SU-DHL-6 (cell line): ENCODE data around the gene CAPN14.

ENCODE experiments used
- H2AFZ ChIP-seq: fragments of 200-600 bp; sonication (generic); 2 replicates; pipeline ENCODE4 v1.6.1; 2014; ENCODE audit warnings: low read depth, mild to moderate bottlenecking, moderate library complexity, mixed read lengths, antibody characterized with exemption, low read length; ENCODE audit not compliant: severe bottlenecking
- H3F3A ChIP-seq: fragments of 200-600 bp; shearing (Covaris generic); 2 replicates; pipeline ENCODE4 v1.6.0; 2016; ENCODE audit warnings: antibody characterized with exemption, mild to moderate bottlenecking; ENCODE audit not compliant: insufficient read depth
- H3K27ac ChIP-seq: fragments of 200-600 bp; sonication (generic); 2 replicates; pipeline ENCODE4 v1.5.1; 2016; ENCODE audit warnings: low read depth, mild to moderate bottlenecking, low read length, moderate library complexity, mixed read lengths
- H3K27me3 ChIP-seq: fragments of 200-600 bp; sonication (generic), shearing (Covaris generic); 2 replicates; pipeline ENCODE4 v1.6.0; 2014; ENCODE audit warnings: mild to moderate bottlenecking, low read length
- H3K36me3 ChIP-seq: fragments of 200-600 bp; sonication (generic); 2 replicates; pipeline ENCODE4 v1.6.1; 2014; ENCODE audit warnings: mild to moderate bottlenecking, low read length, mixed read lengths
- H3K4me2 ChIP-seq: fragments of 300-600, 200-600 bp; shearing (Covaris generic), sonication (generic); 2 replicates; pipeline ENCODE4 v1.6.0; 2014; ENCODE audit warnings: low read length, low read depth, mild to moderate bottlenecking; ENCODE audit not compliant: poor library complexity, severe bottlenecking
- H3K4me3 ChIP-seq: fragments of 200-600 bp; sonication (generic); 2 replicates; pipeline ENCODE4 v1.5.1; 2014; ENCODE audit warnings: antibody characterized with exemption, low read length, mild to moderate bottlenecking, mixed read lengths; ENCODE audit not compliant: insufficient read depth, poor library complexity, severe bottlenecking
- H3K79me2 ChIP-seq: fragments of 200-600 bp; sonication (generic); 2 replicates; pipeline ENCODE4 v1.6.1; 2014; ENCODE audit warnings: mild to moderate bottlenecking, low read length, moderate library complexity; ENCODE audit not compliant: insufficient read depth
- H3K9ac ChIP-seq: fragments of 200-600 bp; sonication (generic); 2 replicates; pipeline ENCODE4 v1.7.0; 2014; ENCODE audit warnings: mild to moderate bottlenecking, low read length
- H3K9me2 ChIP-seq: fragments of 200-600 bp; sonication (generic); replicated peaks from 2 replicates; pipeline ENCODE4 v1.6.1; 2014; ENCODE audit warnings: low read length; ENCODE audit not compliant: insufficient read depth
- H3K9me3 ChIP-seq: fragments of 200-600 bp; sonication (generic); 2 replicates; pipeline ENCODE4 v1.6.1; 2014; ENCODE audit warnings: low read length, mixed read lengths; ENCODE audit not compliant: insufficient read depth
- H4K20me1 ChIP-seq: fragments of 200-600 bp; sonication (generic); 2 replicates; pipeline ENCODE4 v1.6.1; 2014; ENCODE audit warnings: low read depth, mild to moderate bottlenecking, antibody characterized with exemption, low read length, moderate library complexity, mixed read lengths
- CTCF ChIP-seq: fragments of 200-600 bp; sonication (generic); IDR thresholded peaks from one replicate; pipeline ENCODE4 v1.5.1; 2017; ENCODE audit warnings: antibody characterized with exemption, mild to moderate bottlenecking, low read length, moderate library complexity; ENCODE audit not compliant: insufficient read depth, poor library complexity, severe bottlenecking
- EZH2phosphoT487 ChIP-seq: fragments of 200-600 bp; sonication (generic), shearing (Covaris generic); conservative IDR thresholded peaks from 2 replicates; pipeline ENCODE4 v1.6.1; 2018; ENCODE audit warnings: mild to moderate bottlenecking, antibody characterized with exemption, low read length, moderate library complexity, mixed read lengths

The CAPN14 gene

DNA sequence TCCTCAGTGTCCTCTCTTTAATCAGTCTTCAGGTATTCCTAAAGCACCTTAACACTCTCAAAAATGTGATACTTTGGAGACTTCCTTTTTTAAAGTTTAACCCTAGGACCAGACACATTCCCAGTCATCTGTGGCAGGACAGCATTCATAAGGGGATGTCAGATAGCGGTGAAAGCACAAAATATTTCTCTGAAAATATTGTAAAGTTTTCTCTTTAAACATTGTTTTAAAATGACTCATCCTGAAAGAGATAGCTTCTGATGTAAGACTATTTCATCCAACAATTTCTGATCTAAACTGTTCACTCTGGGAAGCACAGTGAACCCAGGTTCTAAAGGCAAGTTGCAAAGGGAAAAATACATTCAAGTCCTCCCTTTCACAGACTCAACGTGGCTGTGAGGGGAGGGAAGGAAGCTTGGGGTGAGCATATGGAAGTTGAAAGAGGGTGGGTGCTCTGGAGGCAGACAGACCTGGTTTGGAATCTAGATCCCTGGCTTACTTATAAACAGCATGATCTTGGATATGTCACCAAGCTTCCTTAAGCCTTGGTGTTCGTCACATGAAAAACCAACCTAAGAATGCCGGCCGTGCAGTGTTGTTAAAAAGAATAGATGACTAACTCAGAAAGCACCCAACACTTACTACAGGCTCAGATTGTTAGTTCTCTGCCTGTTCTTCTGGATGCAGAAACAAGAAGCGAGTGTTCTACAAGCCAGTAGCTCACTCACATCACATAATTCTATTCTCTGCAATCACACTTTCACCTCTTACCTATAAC, 91.2 kb downstream of the CAPN14 start:
- no peaks in the 10 kb centered on the region for H4K20me1 ChIP-seq
- H3K79me2 ChIP-seq = no peaks in the 10 kb centered on the region
- no peak overlapping the region for H3K4me3 ChIP-seq
- no peaks in the 10 kb centered on the region for H3K27me3 ChIP-seq
- H3K9ac ChIP-seq = no peak overlapping the region
- no peaks in the 10 kb centered on the region for H3K9me3 ChIP-seq
- H2AFZ ChIP-seq = no peak overlapping the region
- no peak overlapping the region for H3K27ac ChIP-seq
- TF ChIP-seq CTCF = no peak
- no peak for TF ChIP-seq EZH2phosphoT487
- no peaks in the 10 kb centered on the region for H3F3A ChIP-seq
- H3K36me3 ChIP-seq = no peaks in the 10 kb centered on the region
- no peak overlapping the region for H3K4me2 ChIP-seq
- H3K9me2 ChIP-seq = no peaks in the 10 kb centered on the region

DNA sequence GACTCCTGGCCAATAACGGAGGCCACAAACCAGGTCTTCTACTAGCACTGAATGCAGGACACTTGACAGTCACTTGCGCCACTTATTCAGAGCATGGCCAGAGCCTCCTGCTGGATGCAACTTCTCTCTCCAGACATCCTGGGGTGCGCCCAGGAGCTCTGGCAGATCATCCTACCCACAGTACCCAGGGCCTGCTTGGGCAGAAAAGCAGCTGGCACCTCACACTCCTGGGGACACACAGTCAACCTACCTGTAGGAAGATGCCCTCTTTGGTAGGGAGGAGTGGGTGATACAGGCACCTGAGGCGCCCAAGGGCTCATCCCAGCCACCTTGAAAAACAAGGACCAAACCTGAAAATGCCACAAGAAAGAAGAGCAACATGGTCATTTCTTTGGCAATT, 92.4 kb downstream of the CAPN14 start:
- no peak overlapping the region for H3K9ac ChIP-seq
- no peaks in the 10 kb centered on the region for H3K27me3 ChIP-seq
- H3K9me3 ChIP-seq = no peaks in the 10 kb centered on the region
- H3K79me2 ChIP-seq = no peaks in the 10 kb centered on the region
- H3K36me3 ChIP-seq = no peaks in the 10 kb centered on the region
- H2AFZ ChIP-seq = no peak overlapping the region
- no peak overlapping the region for H3K4me2 ChIP-seq
- no peaks in the 10 kb centered on the region for H3K9me2 ChIP-seq
- no peak overlapping the region for H3K27ac ChIP-seq
- H3F3A ChIP-seq = no peaks in the 10 kb centered on the region
- TF ChIP-seq EZH2phosphoT487 = no peak
- TF ChIP-seq CTCF = no peak
- no peaks in the 10 kb centered on the region for H4K20me1 ChIP-seq
- no peak overlapping the region for H3K4me3 ChIP-seq
